Kasumi-1 (cell line): Measurements from ENCODE around the gene HHATL.
"Not testable (repeated sequence)": the region's sequence is repeated elsewhere in the genome, so short reads cannot be mapped to it uniquely, and the experiment has no call there.

Source experiments
- DNase-seq, 2 experiments: peaks; one replicate each; lab custom pipeline; 2025; lab: John Stamatoyannopoulos, UW

Gene HHATL

GRCh38 chr3:42734263-42734860 lies 31.8 kb upstream of the HHATL start:
- DNase-seq = no peak

- no peak for DNase-seq
Observed at GRCh38 chr3:42733501-42734262, 31.1 kb upstream of the HHATL start.

- no peak for DNase-seq
Observed at GRCh38 chr3:42732829-42733459, 30.3 kb upstream of the HHATL start.

- DNase-seq = no peak
Observed at GRCh38 chr3:42732196-42732828, 29.7 kb upstream of the HHATL start.

- no peak for DNase-seq
Observed at GRCh38 chr3:42731476-42732195, 29.0 kb upstream of the HHATL start.

GRCh38 chr3:42730706-42731420 lies 28.3 kb upstream of the HHATL start:
- no peak for DNase-seq

GRCh38 chr3:42730294-42730693 lies 27.7 kb upstream of the HHATL start:
- no peak for DNase-seq

- DNase-seq = no peak
Observed at GRCh38 chr3:42729404-42730145, 27.0 kb upstream of the HHATL start.

GRCh38 chr3:42728668-42729364 lies 26.2 kb upstream of the HHATL start:
- DNase-seq = no peak

GRCh38 chr3:42728056-42728455 lies 25.5 kb upstream of the HHATL start:
- no peak for DNase-seq

- no peak for DNase-seq
Observed at GRCh38 chr3:42725454-42725853, 22.9 kb upstream of the HHATL start.

GRCh38 chr3:42723219-42723618 lies 20.6 kb upstream of the HHATL start:
- DNase-seq = no peak

- DNase-seq = not testable (repeated sequence)
Observed at GRCh38 chr3:42722442-42722841, 19.8 kb upstream of the HHATL start.

- no peak for DNase-seq
Observed at GRCh38 chr3:42721690-42722089, 19.1 kb upstream of the HHATL start.

GRCh38 chr3:42720126-42720525 lies 17.5 kb upstream of the HHATL start:
- DNase-seq = no peak

GRCh38 chr3:42719002-42719401 lies 16.4 kb upstream of the HHATL start:
- DNase-seq = no peak

- no peak for DNase-seq
Observed at GRCh38 chr3:42718338-42718737, 15.7 kb upstream of the HHATL start.

- DNase-seq = no peak
Observed at GRCh38 chr3:42717306-42717705, 14.7 kb upstream of the HHATL start.

GRCh38 chr3:42714171-42714852 lies 11.7 kb upstream of the HHATL start:
- no peak for DNase-seq

GRCh38 chr3:42713747-42714146 lies 11.1 kb upstream of the HHATL start:
- DNase-seq = no peak
